ENCODE data around the gene EDDM3A. TPM values are rescaled to one million over a fixed set of nuclear protein-coding genes. Genes with fewer than 3 reads are reported as not detected.
"Not testable (repeated sequence)": the region's sequence is repeated elsewhere in the genome, so short reads cannot be mapped to it uniquely, and the experiment has no call there.

Gene EDDM3A
- total RNA-seq, 1 experiment from 2014 or later = not detected

DNA sequence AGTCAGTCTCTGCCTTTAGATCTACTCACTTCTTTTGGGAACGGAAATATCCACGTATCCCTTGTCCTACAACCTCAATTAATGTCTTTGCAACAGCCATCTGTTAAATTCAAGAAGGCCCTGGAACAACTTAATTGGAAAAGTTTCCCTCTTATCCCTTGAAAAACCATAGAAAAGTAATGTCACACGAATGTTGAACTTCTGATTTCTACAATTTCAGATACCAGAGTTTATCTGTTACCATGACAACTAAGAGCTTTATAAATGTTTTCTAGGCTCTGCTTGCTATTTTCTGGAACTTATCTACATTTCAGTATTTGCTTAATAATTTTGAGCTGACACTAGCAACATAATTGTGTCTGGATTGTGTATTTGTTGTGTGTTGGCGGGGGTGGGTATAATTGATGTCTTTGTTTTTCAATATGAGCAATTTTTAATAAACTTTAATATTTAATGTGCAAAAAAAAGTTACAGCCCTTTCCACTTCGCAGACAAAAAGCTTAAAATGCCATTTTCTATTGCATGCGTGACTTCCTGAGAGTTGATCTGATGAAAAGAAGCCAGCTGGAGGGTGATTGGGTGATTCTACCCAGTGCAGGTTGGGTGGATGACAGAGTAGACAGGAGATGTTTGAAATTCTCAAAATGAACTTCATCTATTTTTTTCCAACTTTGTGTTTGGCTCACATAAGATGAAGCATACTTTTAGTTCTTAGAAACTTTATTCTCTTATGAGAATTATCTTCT, 11.8 kb upstream of the EDDM3A start:
- no TSS peak for BruUV-seq (replicated peaks)
- CTCF ChIA-PET = no interaction called here
- DNase-seq = no peak
- TF ChIP-seq, protein P1, sequence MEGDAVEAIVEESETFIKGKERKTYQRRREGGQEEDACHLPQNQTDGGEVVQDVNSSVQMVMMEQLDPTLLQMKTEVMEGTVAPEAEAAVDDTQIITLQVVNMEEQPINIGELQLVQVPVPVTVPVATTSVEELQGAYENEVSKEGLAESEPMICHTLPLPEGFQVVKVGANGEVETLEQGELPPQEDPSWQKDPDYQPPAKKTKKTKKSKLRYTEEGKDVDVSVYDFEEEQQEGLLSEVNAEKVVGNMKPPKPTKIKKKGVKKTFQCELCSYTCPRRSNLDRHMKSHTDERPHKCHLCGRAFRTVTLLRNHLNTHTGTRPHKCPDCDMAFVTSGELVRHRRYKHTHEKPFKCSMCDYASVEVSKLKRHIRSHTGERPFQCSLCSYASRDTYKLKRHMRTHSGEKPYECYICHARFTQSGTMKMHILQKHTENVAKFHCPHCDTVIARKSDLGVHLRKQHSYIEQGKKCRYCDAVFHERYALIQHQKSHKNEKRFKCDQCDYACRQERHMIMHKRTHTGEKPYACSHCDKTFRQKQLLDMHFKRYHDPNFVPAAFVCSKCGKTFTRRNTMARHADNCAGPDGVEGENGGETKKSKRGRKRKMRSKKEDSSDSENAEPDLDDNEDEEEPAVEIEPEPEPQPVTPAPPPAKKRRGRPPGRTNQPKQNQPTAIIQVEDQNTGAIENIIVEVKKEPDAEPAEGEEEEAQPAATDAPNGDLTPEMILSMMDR (IDR thresholded peaks at IDR 0.05; ENCODE audit: unreplicated experiment) = no peak
- H3K4me3 Mint-ChIP-seq (ENCODE audit: low read depth, unreplicated experiment) = no peak overlapping the region
- H3K27me3 Mint-ChIP-seq (ENCODE audit: unreplicated experiment) = no peaks in the 10 kb centered on the region
- H3K4me1 Mint-ChIP-seq (ENCODE audit: low read depth, unreplicated experiment) = peaks cover 9% of the 10 kb centered on the region
- intact Hi-C loops (cut with micrococcal nuclease; ENCODE audit: unreplicated experiment) = no loop called here
- no peaks in the 10 kb centered on the region for H3K9me3 Mint-ChIP-seq (ENCODE audit: low read depth, unreplicated experiment)
- no peaks in the 10 kb centered on the region for H3K36me3 Mint-ChIP-seq (ENCODE audit: insufficient read depth, unreplicated experiment)
- no peak overlapping the region for H3K27ac Mint-ChIP-seq (ENCODE audit: unreplicated experiment)

DNA sequence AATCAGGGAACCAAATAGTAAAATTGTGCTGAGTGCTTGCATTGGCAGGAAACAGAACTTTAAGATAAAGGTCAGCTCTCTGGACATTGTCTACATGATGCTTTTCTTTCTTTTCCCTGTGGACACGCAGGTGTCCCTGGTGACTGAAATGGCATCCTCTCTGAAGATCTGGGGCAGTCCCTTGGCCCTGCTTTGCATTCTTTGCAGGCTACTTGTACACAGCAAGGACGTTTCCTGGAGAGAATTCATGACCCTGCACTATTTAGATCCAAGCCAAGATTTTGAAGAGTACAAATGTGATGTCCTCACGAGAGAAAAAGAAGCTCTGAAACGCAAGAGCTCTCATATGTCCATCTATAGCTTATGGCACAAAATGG, 11.3 kb upstream of the EDDM3A start:
- peaks cover 9% of the 10 kb centered on the region for H3K4me1 Mint-ChIP-seq (ENCODE audit: low read depth, unreplicated experiment)
- CTCF ChIA-PET = no interaction called here
- no TSS peak for BruUV-seq (replicated peaks)
- no peak overlapping the region for H3K27ac Mint-ChIP-seq (ENCODE audit: unreplicated experiment)
- intact Hi-C loops (cut with micrococcal nuclease; ENCODE audit: unreplicated experiment) = no loop called here
- TF ChIP-seq, protein P1 (IDR thresholded peaks at IDR 0.05; ENCODE audit: unreplicated experiment) = no peak
- H3K9me3 Mint-ChIP-seq (ENCODE audit: low read depth, unreplicated experiment) = no peaks in the 10 kb centered on the region
- H3K27me3 Mint-ChIP-seq (ENCODE audit: unreplicated experiment) = no peaks in the 10 kb centered on the region
- H3K4me3 Mint-ChIP-seq (ENCODE audit: low read depth, unreplicated experiment) = no peak overlapping the region
- H3K36me3 Mint-ChIP-seq (ENCODE audit: insufficient read depth, unreplicated experiment) = no peaks in the 10 kb centered on the region
- DNase-seq = no peak

DNA sequence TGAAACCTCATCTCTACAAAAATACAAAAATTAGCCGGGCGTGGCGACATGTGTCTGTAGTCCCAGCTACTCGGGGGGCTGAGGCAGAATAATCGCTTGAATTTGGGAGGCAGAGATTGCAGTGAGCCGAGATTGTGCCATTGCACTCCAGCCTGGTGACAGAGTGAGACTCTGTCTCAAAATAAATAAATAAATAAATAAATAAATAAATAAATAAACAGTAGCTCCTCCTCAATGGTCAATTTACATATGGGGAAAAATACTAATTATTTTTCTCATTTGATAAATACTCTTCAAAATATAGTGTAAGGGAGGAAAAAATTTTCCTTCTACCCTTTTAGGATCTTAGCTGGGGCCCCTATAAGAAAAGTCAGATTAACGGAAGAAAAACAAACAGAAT, 7.4 kb upstream of the EDDM3A start:
- H3K27ac Mint-ChIP-seq (ENCODE audit: unreplicated experiment); BruUV-seq (replicated peaks): not testable (repeated sequence)

DNA sequence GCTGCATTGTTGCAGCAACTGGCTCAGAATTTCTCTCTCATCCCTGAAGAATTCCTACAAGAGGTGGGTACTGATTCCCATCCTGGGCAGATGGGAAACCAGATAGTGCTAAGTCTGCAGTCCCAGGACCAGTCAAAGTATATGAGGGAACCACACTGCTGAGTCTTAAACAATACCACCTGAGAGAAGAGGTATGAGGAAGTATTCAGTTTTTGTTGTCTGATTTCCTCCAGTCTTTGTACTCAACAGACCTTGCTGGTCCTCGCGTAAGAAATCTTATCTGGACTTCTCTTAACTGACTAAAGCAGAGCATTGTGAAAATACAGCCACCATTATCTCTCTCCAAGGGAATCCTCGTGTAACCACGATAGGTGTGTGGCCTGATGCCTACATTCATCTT, 3.6 kb upstream of the EDDM3A start:
- no TSS peak for BruUV-seq (replicated peaks)
- H3K4me1 Mint-ChIP-seq (ENCODE audit: low read depth, unreplicated experiment) = peaks cover 19% of the 10 kb centered on the region
- intact Hi-C loops (cut with micrococcal nuclease; ENCODE audit: unreplicated experiment) = loop anchor here (2.0 to 10.0 kb wide), 4 partner anchors 15 to 63 kb away; partner anchors contain the start of gene RNASE1

More for the DNA sequence above, 7.4 kb upstream of the EDDM3A start:
- intact Hi-C loops (cut with micrococcal nuclease; ENCODE audit: unreplicated experiment); H3K36me3 Mint-ChIP-seq (ENCODE audit: insufficient read depth, unreplicated experiment); DNase-seq; H3K27me3 Mint-ChIP-seq (ENCODE audit: unreplicated experiment); H3K9me3 Mint-ChIP-seq (ENCODE audit: low read depth, unreplicated experiment); CTCF ChIA-PET; H3K4me3 Mint-ChIP-seq (ENCODE audit: low read depth, unreplicated experiment): not testable (repeated sequence)
- peaks cover 20% of the 10 kb centered on the region for H3K4me1 Mint-ChIP-seq (ENCODE audit: low read depth, unreplicated experiment)

More for the DNA sequence above, 3.6 kb upstream of the EDDM3A start:
- TF ChIP-seq, protein P1 (IDR thresholded peaks at IDR 0.05; ENCODE audit: unreplicated experiment) = no peak
- no peaks in the 10 kb centered on the region for H3K36me3 Mint-ChIP-seq (ENCODE audit: insufficient read depth, unreplicated experiment)
- no peak overlapping the region for H3K4me3 Mint-ChIP-seq (ENCODE audit: low read depth, unreplicated experiment)
- peak overlapping the region; percentile 27 for H3K27ac Mint-ChIP-seq (ENCODE audit: unreplicated experiment)
- peak; percentile 17 for DNase-seq
- no peaks in the 10 kb centered on the region for H3K9me3 Mint-ChIP-seq (ENCODE audit: low read depth, unreplicated experiment)
- CTCF ChIA-PET = no interaction called here
- H3K27me3 Mint-ChIP-seq (ENCODE audit: unreplicated experiment) = no peaks in the 10 kb centered on the region

Data from Calu3 (cell line).